Gastrocnemius medialis (tissue), 4 donors: ENCODE data around the gene SPRYD3.

Source experiments
- CTCF ChIP-seq, 5 experiments: fragments of 450-650 bp in 3 of 5; fragments of 200-600 bp in 2 of 5; sonication (generic) in 2 of 5; IDR thresholded peaks in 4 of 5; conservative IDR thresholded peaks in 1 of 5; 1 replicate in 4 of 5; 2 replicates in 1 of 5; pipeline ENCODE4 v1.5.1; 2016 to 2019; ENCODE audit warnings: antibody characterized with exemption in 5 of 5, mild to moderate bottlenecking in 3 of 5, moderate library complexity in 3 of 5
- POLR2A ChIP-seq, 2 donors: fragments of 450-650 bp; IDR thresholded peaks; one replicate each; pipeline ENCODE4 v1.6.1; 2017; ENCODE audit warnings: antibody characterized with exemption in 2 of 2, mild to moderate bottlenecking in 2 of 2, moderate library complexity in 2 of 2

DNA sequence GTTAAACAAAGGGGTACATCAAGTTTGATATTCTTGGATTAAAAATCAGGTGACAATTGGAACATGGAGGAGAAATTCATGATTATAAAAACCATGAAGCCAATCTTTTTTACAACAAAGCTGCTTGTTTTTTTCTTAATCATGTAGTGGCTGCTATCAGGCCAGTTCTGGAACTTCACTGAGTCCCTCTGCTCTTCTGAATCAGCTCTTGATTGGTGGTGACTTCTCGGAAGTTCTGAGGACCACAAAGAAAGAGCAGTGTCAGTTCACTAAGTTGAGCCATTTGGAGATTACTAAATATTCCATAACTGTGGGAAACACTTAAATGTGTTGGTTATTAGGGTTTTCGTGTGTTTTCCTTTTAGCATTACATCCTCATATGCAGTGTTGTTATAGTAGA is 64.5 kb downstream of the SPRYD3 start:
- TF ChIP-seq POLR2A (IDR thresholded peaks at IDR 0.05), result no peak
- no peak for TF ChIP-seq CTCF (IDR thresholded peaks at IDR 0.05 in 4 of 5, conservative IDR thresholded peaks at IDR 0.05 in 1 of 5)
